Adrenal gland (tissue), 5 donors: ENCODE measurements around the gene DMXL2.

Experiments used
- POLR2A ChIP-seq, 2 donors: fragments of 450-650 bp; IDR thresholded peaks; one replicate each; pipeline ENCODE4 v1.6.1; 2017; ENCODE audit warnings: antibody characterized with exemption in 2 of 2, mild to moderate bottlenecking in 2 of 2, moderate library complexity in 1 of 2
- TF ChIP-seq, protein P1 (sequence below), 6 experiments: fragments of 450-650 bp in 4 of 6; fragments of 200-600 bp in 2 of 6; sonication (generic) in 1 of 6; IDR thresholded peaks; 1 replicate in 5 of 6; 2 replicates in 1 of 6; pipeline versions ENCODE4 v1.5.1 to v1.8.0; 2016 to 2021; ENCODE audit warnings: antibody characterized with exemption in 6 of 6, mild to moderate bottlenecking in 2 of 6, moderate library complexity in 1 of 6
- donor health status: DM: no; HTN: no; CAD: no.

- TF ChIP-seq, protein P1, sequence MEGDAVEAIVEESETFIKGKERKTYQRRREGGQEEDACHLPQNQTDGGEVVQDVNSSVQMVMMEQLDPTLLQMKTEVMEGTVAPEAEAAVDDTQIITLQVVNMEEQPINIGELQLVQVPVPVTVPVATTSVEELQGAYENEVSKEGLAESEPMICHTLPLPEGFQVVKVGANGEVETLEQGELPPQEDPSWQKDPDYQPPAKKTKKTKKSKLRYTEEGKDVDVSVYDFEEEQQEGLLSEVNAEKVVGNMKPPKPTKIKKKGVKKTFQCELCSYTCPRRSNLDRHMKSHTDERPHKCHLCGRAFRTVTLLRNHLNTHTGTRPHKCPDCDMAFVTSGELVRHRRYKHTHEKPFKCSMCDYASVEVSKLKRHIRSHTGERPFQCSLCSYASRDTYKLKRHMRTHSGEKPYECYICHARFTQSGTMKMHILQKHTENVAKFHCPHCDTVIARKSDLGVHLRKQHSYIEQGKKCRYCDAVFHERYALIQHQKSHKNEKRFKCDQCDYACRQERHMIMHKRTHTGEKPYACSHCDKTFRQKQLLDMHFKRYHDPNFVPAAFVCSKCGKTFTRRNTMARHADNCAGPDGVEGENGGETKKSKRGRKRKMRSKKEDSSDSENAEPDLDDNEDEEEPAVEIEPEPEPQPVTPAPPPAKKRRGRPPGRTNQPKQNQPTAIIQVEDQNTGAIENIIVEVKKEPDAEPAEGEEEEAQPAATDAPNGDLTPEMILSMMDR (IDR thresholded peaks at IDR 0.05): no peak
- no peak for TF ChIP-seq POLR2A (IDR thresholded peaks at IDR 0.05)
These were observed 63.7 kb downstream of the DMXL2 start for GRCh38 chr15:51558876-51559275.
